Measurements from ENCODE around the gene SEZ6L2.
"Not testable (repeated sequence)": the region's sequence is repeated elsewhere in the genome, so short reads cannot be mapped to it uniquely, and the experiment has no call there.

GRCh38 chr16:29889372-29889771, 10.0 kb downstream of the SEZ6L2 start:
- TF ChIP-seq YY1 (IDR thresholded peaks at IDR 0.05; ENCODE audit: insufficient read depth, insufficient read length); ZNF274 (IDR thresholded peaks at IDR 0.05; ENCODE audit: low read depth, low read length): not testable (repeated sequence)

Data from NT2/D1 (cell line).